K562 (cell line): Measurements from ENCODE around the gene OSGEP. TPM values are rescaled to one million over a fixed set of nuclear protein-coding genes. Genes with fewer than 3 reads are reported as not detected.

Experiments used
- ATAC-seq: fragments of 200-7000 bp; cut with Tn5 transposase; 3 replicates; pipeline ENCODE4 v1.9.1; 2020; ENCODE audit warnings: moderate library complexity
- BruUV-seq: library from RNA; stranded (reverse); fragments of 400-500 nt; replicated peaks from 2 replicates; lab custom pipeline; 2021; lab: Mats Ljungman, UMichigan
- CTCF ChIA-PET: fragments of 300-600 bp; formaldehyde crosslinking; extraction: SDS; loops from one replicate; lab custom pipeline; 2021; ENCODE audit warnings: low intra/inter-chr PET ratio; lab: Yijun Ruan, JAX
- POLR2A ChIA-PET: fragments of 300-600, 350-650 bp; sonication (Branson Sonifier 250); formaldehyde crosslinking; extraction: SDS; loops from one replicate; lab custom pipeline; 2021; ENCODE audit warnings: antibody characterized with exemption, inconsistent platforms; lab: Yijun Ruan, JAX
- DNase-seq, 4 experiments: peaks; one replicate each; pipeline versions ENCODE4 v3.0.0 to v3.0.0-alpha.2; 2011 to 2018; ENCODE audit warnings: low spot score in 3 of 4, mixed read lengths in 3 of 4; ENCODE audit errors: extremely low read depth in 1 of 4
- FAIRE-seq: peaks from 2 replicates; lab custom pipeline; 2011; peaks lifted over from hg19 to GRCh38; lab: Jason Lieb, UNC
- H2AFZ ChIP-seq: 2 replicates; pipeline ENCODE4 v1.6.0; 2011; ENCODE audit warnings: low read depth, low read length, control low read depth, inconsistent platforms
- H3K27ac ChIP-seq: fragments of 200-600 bp; 3 replicates; pipeline ENCODE4 v1.8.0; 2011; ENCODE audit warnings: low read depth, mild to moderate bottlenecking, control low read depth, inconsistent platforms, low read length, moderate library complexity, mixed read lengths; ENCODE audit errors: extremely low read depth
- H3K27me3 ChIP-seq, 2 experiments: fragments of 300-600 bp in 1 of 2; 2 replicates in 1 of 2; 3 replicates in 1 of 2; pipeline versions ENCODE4 v1.6.0 to v1.8.0; 2011; ENCODE audit warnings: inconsistent platforms in 2 of 2, low read length in 2 of 2, mild to moderate bottlenecking in 1 of 2, mixed read lengths in 1 of 2, moderate library complexity in 1 of 2; ENCODE audit not compliant: control insufficient read depth in 2 of 2, insufficient read depth in 2 of 2
- H3K36me3 ChIP-seq: fragments of 300-600 bp; 3 replicates; pipeline ENCODE4 v1.8.0; 2011; ENCODE audit warnings: mild to moderate bottlenecking, low read length, inconsistent platforms; ENCODE audit not compliant: control insufficient read depth, insufficient read depth
- H3K4me1 ChIP-seq, 2 experiments: fragments of 200-600 bp in 1 of 2; replicated peaks in 1 of 2; 2 replicates in 1 of 2; 3 replicates in 1 of 2; pipeline versions ENCODE4 v1.5.1 to v1.8.0; 2011; ENCODE audit warnings: inconsistent platforms in 2 of 2, low read length in 2 of 2, mild to moderate bottlenecking in 1 of 2, mixed read lengths in 1 of 2, moderate library complexity in 1 of 2; ENCODE audit not compliant: control insufficient read depth in 2 of 2, insufficient read depth in 2 of 2
- H3K4me2 ChIP-seq: 2 replicates; pipeline ENCODE4 v1.6.1; 2011; ENCODE audit warnings: low read length, control low read depth, inconsistent platforms, mixed read lengths; ENCODE audit not compliant: insufficient read depth
- H3K4me3 ChIP-seq: fragments of 200-600 bp; sonication (generic), shearing (Covaris generic); 2 replicates; pipeline ENCODE4 v1.5.1; 2016; ENCODE audit warnings: control low read depth, inconsistent platforms
- H3K79me2 ChIP-seq: fragments of 200-600 bp; 3 replicates; pipeline ENCODE4 v1.8.0; 2011; ENCODE audit warnings: low read length, inconsistent platforms; ENCODE audit not compliant: control insufficient read depth, insufficient read depth
- H3K9ac ChIP-seq, 2 experiments: 2 replicates each; pipeline versions ENCODE4 v1.6.0 to v1.6.1; 2011; ENCODE audit warnings: low read depth in 2 of 2, low read length in 2 of 2, control low read depth in 1 of 2, inconsistent platforms in 1 of 2, mild to moderate bottlenecking in 1 of 2, mixed read lengths in 1 of 2; ENCODE audit not compliant: insufficient read depth in 1 of 2
- H3K9me1 ChIP-seq: one replicate; pipeline ENCODE4 v1.6.0; 2011; ENCODE audit warnings: inconsistent platforms, mild to moderate bottlenecking, low read length, moderate library complexity; ENCODE audit not compliant: control insufficient read depth, insufficient read depth
- H3K9me3 ChIP-seq: replicated peaks from 2 replicates; pipeline ENCODE4 v1.5.1; 2011; ENCODE audit warnings: low read depth, low read length, inconsistent platforms; ENCODE audit not compliant: control insufficient read depth, insufficient read depth
- H4K20me1 ChIP-seq: replicated peaks from 2 replicates; pipeline ENCODE4 v1.6.1; 2011; ENCODE audit warnings: low read length, inconsistent platforms, mixed read lengths; ENCODE audit not compliant: control insufficient read depth, insufficient read depth
- HDAC8 ChIP-seq: fragments of 450-650 bp; IDR thresholded peaks from 2 replicates; pipeline ENCODE4 v1.6.1; 2016; ENCODE audit warnings: mild to moderate bottlenecking, missing genetic modification characterization, moderate library complexity, missing compliant biosample characterization
- MYNN ChIP-seq, 2 experiments: sonication (generic); formaldehyde crosslinking in 1 of 2; IDR thresholded peaks; 2 replicates each; pipeline versions ENCODE4 v1.5.0 to v1.6.1; 2016 to 2020; ENCODE audit warnings: antibody characterized with exemption in 1 of 2, missing genetic modification reagents in 1 of 2
- NFIC ChIP-seq: fragments of 450-650 bp; IDR thresholded peaks from 2 replicates; pipeline ENCODE4 v1.6.1; 2017; ENCODE audit warnings: mild to moderate bottlenecking, inconsistent platforms
- PCBP1 ChIP-seq: fragments of 200-400 bp; formaldehyde crosslinking; IDR thresholded peaks from 2 replicates; pipeline ENCODE4 v1.6.1; 2018; ENCODE audit warnings: mild to moderate bottlenecking, low read depth, low read length; ENCODE audit not compliant: poor library complexity, severe bottlenecking
- TCF3 ChIP-seq: sonication (generic); formaldehyde crosslinking; IDR thresholded peaks from 2 replicates; pipeline ENCODE4 v1.4.0; 2020; ENCODE audit warnings: mild to moderate bottlenecking, missing genetic modification reagents
- TEAD1 ChIP-seq, 2 experiments: fragments of 450-650 bp in 1 of 2; sonication (generic) in 1 of 2; formaldehyde crosslinking; IDR thresholded peaks; 2 replicates each; pipeline versions ENCODE4 v1.4.0 to v1.8.0; 2020 to 2022; ENCODE audit warnings: mild to moderate bottlenecking in 2 of 2, missing genetic modification reagents in 1 of 2
- ZBED1 ChIP-seq: IDR thresholded peaks from 2 replicates; pipeline ENCODE4 v1.6.1; 2014
- WGBS: fragments of 100-300 bp; shearing (Covaris generic); methylation state at CpG from one replicate; pipeline ENCODE4 v1.1.6; 2016; ENCODE audit warnings: low coverage, mixed read lengths; ENCODE audit not compliant: insufficient coverage; ENCODE audit errors: missing lambda C conversion rate; 5-methylcytosine and 5-hydroxymethylcytosine counted together
- in situ Hi-C: fragments of 300-500 bp; cut with MboI; formaldehyde crosslinking; loops from 4 replicates; pipeline ENCODE4 v1.15.0; 2018; ENCODE audit warnings: inconsistent platforms, mixed read lengths
- intact Hi-C: fragments of 100-400 bp; cut with micrococcal nuclease; formaldehyde crosslinking; loops from 2 replicates; pipeline ENCODE4 v1.14.2; 2022
- polyA plus RNA-seq, 8 experiments: library from polyadenylated mRNA; depleted of rRNA in 4 of 8; stranded (reverse) in 5 of 8; unstranded in 3 of 8; fragments of >200 nt; fragmentation: Nextera tagmentation in 2 of 8; fragmentation: Illumina TruSeq in 1 of 8; extraction: Ambion mirVana in 2 of 8; extraction: Trizol in 1 of 8; gene quantifications; 2 replicates each; pipeline versions ENCODE4 v1.2.1 to v1.2.3, GENCODE V29; 2011 to 2014; ENCODE audit warnings: inconsistent platforms in 1 of 8, missing spikeins in 1 of 8
- total RNA-seq, 7 experiments: library from RNA; depleted of rRNA in 6 of 7; stranded (reverse); fragments of >200 nt in 6 of 7; fragmentation: Illumina TruSeq in 2 of 7; extraction: Trizol in 2 of 7; gene quantifications; 2 replicates each; pipeline versions ENCODE4 v1.2.1 to v1.2.3, GENCODE V29; 2011 to 2021; ENCODE audit warnings: low replicate concordance in 1 of 7
- TF ChIP-seq, protein P1 (sequence below): sonication (generic); formaldehyde crosslinking; IDR thresholded peaks from 2 replicates; pipeline ENCODE4 v1.8.1; 2022; ENCODE audit warnings: missing genetic modification reagents
- TF ChIP-seq, protein P2 (sequence below), 2 experiments: fragments of 450-650 bp; IDR thresholded peaks; 2 replicates each; pipeline ENCODE4 v1.6.1; 2016; ENCODE audit warnings: mild to moderate bottlenecking in 2 of 2, borderline replicate concordance in 1 of 2, low read depth in 1 of 2, moderate library complexity in 1 of 2
- TF ChIP-seq, protein P3 (sequence below): fragments of 450-650 bp; IDR thresholded peaks from one replicate; pipeline ENCODE4 v1.6.1; 2018; ENCODE audit warnings: mild to moderate bottlenecking, moderate library complexity; ENCODE audit not compliant: partially characterized antibody

The OSGEP gene
- total and polyA plus RNA-seq, 9 of the 15 experiments (the other 6 are each of a cell fraction or from before 2014, with no cell fraction given), result 32.1 to 59.2 (median 44.1) TPM

DNA sequence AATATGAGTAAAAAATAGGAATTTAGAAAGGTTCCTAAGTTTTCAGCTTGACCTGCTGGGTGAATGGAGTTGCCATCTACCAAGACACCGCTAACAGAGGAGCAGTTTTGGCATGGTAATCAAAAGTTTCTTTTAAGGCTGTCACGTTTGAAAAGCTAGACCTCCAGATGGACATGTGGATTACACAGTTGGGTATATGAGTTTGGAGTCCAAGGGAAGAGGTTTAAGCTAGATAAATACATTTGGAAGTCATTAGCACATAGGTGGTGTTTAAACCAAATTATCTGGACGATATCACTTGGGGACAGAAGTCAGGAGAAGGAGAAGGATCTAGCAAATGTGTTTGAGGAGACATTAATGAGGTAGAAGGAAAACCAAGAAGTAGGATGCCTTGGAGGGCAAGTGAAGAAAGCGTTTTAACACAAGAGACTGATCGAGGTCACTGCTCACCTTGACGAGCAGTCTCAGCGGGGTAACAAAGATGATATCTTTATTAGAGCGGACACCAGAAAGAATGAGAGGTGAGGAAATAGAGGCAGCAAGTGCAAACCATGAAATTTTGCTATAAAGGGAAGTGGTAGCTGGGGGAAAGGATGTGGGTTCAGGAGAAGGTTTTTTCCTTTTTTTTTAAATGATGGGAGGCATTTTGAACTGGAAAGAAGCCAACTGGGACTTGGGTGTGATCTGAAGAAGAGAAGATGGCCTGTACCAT lies 32.2 kb upstream of the OSGEP start:
- H3K9me1 ChIP-seq, result no peaks in the 10 kb centered on the region
- peak; percentile 29 for FAIRE-seq
- peaks cover 19 to 56% of the 10 kb centered on the region in 2 experiments; a peak in 4 of 5 replicates for H3K4me1 ChIP-seq
- H3K36me3 ChIP-seq, result no peaks in the 10 kb centered on the region
- H3K79me2 ChIP-seq, result no peaks in the 10 kb centered on the region
- in situ Hi-C loops, result no loop called here
- peak overlapping the region; percentile 40; the same call in 2 of the 3 replicates for H3K27ac ChIP-seq
- no peaks in the 10 kb centered on the region for H3K9me3 ChIP-seq
- H3K4me2 ChIP-seq, result peak overlapping the region; percentile 63; the same call in 1 of the 2 replicates
- H3K27me3 ChIP-seq, result no peaks in the 10 kb centered on the region
- BruUV-seq, result no TSS peak
- ChIA-PET POLR2A (interaction anchor here (1.1 to 2.8 kb wide), 3 partner anchors 11 to 17 kb away, joined by 4 to 7 read pairs (median 5); no protein-coding TSS in a partner anchor), CTCF (no interaction called here)
- 7% methylated on average over 7 of the region's 8 CpGs for WGBS
- intact Hi-C loops, result no loop called here
- no peak overlapping the region for H3K9ac ChIP-seq
- no peak for ATAC-seq
- H2AFZ ChIP-seq, result peak overlapping the region; percentile 74
- H3K4me3 ChIP-seq, result no peak overlapping the region
- no peaks in the 10 kb centered on the region for H4K20me1 ChIP-seq
- no peak for DNase-seq
- TF ChIP-seq, protein P1, sequence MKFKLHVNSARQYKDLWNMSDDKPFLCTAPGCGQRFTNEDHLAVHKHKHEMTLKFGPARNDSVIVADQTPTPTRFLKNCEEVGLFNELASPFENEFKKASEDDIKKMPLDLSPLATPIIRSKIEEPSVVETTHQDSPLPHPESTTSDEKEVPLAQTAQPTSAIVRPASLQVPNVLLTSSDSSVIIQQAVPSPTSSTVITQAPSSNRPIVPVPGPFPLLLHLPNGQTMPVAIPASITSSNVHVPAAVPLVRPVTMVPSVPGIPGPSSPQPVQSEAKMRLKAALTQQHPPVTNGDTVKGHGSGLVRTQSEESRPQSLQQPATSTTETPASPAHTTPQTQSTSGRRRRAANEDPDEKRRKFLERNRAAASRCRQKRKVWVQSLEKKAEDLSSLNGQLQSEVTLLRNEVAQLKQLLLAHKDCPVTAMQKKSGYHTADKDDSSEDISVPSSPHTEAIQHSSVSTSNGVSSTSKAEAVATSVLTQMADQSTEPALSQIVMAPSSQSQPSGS (CRISPR knock-in tag), result no peak
- TF ChIP-seq, protein P2, sequence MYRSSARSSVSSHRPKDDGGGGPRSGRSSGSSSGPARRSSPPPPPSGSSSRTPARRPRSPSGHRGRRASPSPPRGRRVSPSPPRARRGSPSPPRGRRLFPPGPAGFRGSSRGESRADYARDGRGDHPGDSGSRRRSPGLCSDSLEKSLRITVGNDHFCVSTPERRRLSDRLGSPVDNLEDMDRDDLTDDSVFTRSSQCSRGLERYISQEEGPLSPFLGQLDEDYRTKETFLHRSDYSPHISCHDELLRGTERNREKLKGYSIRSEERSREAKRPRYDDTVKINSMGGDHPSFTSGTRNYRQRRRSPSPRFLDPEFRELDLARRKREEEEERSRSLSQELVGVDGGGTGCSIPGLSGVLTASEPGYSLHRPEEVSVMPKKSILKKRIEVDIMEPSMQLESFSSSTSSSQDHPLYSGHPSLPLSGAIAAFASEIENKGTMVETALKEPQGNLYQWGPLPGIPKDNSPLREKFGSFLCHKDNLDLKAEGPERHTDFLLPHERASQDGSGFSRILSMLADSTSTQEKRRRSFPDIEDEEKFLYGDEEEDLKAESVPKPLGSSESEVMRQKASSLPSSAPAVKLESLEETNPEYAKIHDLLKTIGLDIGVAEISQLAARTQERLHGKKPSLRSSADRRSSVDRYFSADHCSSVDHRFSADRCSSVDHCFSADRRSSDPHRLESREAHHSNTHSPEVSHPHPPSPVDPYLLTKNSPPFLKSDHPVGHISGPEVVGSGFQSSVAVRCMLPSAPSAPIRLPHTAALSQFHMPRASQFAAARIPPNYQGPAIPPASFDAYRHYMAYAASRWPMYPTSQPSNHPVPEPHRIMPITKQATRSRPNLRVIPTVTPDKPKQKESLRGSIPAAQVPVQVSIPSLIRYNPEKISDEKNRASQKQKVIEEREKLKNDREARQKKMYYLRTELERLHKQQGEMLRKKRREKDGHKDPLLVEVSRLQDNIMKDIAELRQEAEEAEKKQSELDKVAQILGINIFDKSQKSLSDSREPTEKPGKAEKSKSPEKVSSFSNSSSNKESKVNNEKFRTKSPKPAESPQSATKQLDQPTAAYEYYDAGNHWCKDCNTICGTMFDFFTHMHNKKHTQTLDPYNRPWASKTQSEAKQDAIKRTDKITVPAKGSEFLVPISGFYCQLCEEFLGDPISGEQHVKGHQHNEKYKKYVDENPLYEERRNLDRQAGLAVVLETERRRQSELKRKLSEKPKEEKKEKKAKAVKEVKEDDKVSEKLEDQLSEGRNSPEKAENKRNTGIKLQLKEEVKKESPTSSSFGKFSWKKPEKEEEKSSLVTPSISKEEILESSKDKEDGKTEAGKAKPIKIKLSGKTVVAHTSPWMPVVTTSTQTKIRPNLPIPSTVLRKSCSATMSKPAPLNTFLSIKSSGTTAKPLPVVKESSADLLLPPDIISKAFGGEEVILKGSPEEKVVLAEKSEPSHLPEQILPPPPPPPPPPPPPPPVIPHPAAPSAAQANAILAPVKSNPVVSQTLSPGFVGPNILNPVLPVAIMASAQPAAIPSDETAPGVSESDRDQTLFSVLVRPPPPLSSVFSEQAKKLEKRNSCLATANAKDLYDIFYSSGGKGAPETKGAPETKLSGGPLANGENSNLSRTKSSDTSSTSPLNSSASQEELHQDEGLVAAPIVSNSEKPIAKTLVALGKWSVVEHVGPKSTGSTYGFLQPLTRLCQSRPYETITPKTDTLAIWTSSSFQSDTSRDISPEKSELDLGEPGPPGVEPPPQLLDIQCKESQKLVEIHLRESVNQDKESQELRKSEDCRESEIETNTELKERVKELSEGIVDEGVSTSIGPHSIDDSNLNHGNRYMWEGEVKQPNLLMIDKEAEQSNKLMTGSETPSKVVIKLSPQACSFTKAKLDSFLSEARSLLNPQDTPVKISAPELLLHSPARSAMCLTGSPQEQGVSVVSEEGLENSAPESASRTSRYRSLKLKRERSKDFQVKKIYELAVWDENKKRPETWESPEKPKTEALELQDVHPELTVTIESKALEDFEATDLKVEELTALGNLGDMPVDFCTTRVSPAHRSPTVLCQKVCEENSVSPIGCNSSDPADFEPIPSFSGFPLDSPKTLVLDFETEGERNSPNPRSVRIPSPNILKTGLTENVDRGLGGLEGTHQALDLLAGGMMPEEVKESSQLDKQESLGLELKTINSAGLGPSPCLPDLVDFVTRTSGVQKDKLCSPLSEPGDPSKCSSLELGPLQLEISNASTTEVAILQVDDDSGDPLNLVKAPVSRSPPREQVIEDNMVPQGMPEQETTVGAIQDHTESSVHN (IDR thresholded peaks at IDR 0.05; ENCODE audit: borderline replicate concordance in 1 of 2, low read depth in 1 of 2), result no peak
- TF ChIP-seq ZBED1, result no peak
- no peak for TF ChIP-seq HDAC8
- TF ChIP-seq, protein P3, sequence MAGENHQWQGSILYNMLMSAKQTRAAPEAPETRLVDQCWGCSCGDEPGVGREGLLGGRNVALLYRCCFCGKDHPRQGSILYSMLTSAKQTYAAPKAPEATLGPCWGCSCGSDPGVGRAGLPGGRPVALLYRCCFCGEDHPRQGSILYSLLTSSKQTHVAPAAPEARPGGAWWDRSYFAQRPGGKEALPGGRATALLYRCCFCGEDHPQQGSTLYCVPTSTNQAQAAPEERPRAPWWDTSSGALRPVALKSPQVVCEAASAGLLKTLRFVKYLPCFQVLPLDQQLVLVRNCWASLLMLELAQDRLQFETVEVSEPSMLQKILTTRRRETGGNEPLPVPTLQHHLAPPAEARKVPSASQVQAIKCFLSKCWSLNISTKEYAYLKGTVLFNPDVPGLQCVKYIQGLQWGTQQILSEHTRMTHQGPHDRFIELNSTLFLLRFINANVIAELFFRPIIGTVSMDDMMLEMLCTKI, result no peak
- TF ChIP-seq PCBP1, result no peak
- no peak for TF ChIP-seq MYNN (IDR thresholded peaks at IDR 0.05)
- no peak for TF ChIP-seq MYNN (CRISPR knock-in tag; IDR thresholded peaks at IDR 0.05)
- TF ChIP-seq TCF3, result peak; percentile 47
- TF ChIP-seq NFIC, result peak; percentile 9; the same call in 1 of the 2 replicates
- TF ChIP-seq TEAD1 (CRISPR knock-in tag; IDR thresholded peaks at IDR 0.05), result no peak
